MCF 10A (cell line): ENCODE results near the gene AP2B1. TPM values are rescaled to one million over a fixed set of nuclear protein-coding genes. Genes with fewer than 3 reads are reported as not detected.

Experiments used
- BruUV-seq: library from RNA; stranded (reverse); fragments of 400-500 nt; replicated peaks from 2 replicates; lab custom pipeline; 2021; lab: Mats Ljungman, UMichigan
- CTCF ChIA-PET: fragments of 300-600 bp; sonication (Branson Sonifier 250); formaldehyde crosslinking; extraction: SDS; loops from one replicate; lab custom pipeline; 2021; ENCODE audit warnings: antibody characterized with exemption, inconsistent platforms; lab: Yijun Ruan, JAX
- POLR2A ChIA-PET: fragments of 300-600, 350-650 bp; sonication (Branson Sonifier 250); formaldehyde crosslinking; extraction: SDS; loops from one replicate; lab custom pipeline; 2020; ENCODE audit warnings: antibody characterized with exemption, inconsistent platforms; lab: Yijun Ruan, JAX
- DNase-seq: peaks from one replicate; pipeline ENCODE4 v3.0.0-alpha.2; 2018; ENCODE audit not compliant: unreplicated experiment
- H3K27ac Mint-ChIP-seq: one replicate; pipeline ENCODE4 v1.8.0; 2022; ENCODE audit warnings: mild to moderate bottlenecking, low read depth, mixed read lengths; ENCODE audit not compliant: unreplicated experiment
- H3K27me3 Mint-ChIP-seq: one replicate; pipeline ENCODE4 v1.8.0; 2022; ENCODE audit warnings: mixed read lengths; ENCODE audit not compliant: insufficient read depth, unreplicated experiment
- H3K36me3 Mint-ChIP-seq: one replicate; pipeline ENCODE4 v1.8.0; 2022; ENCODE audit warnings: mild to moderate bottlenecking, moderate library complexity, mixed read lengths; ENCODE audit not compliant: insufficient read depth, unreplicated experiment
- H3K4me1 Mint-ChIP-seq: one replicate; pipeline ENCODE4 v1.8.0; 2022; ENCODE audit warnings: mixed read lengths; ENCODE audit not compliant: insufficient read depth, unreplicated experiment
- H3K4me3 Mint-ChIP-seq: one replicate; pipeline ENCODE4 v1.8.0; 2022; ENCODE audit warnings: mild to moderate bottlenecking, moderate library complexity, mixed read lengths; ENCODE audit not compliant: unreplicated experiment
- H3K9me3 Mint-ChIP-seq: one replicate; pipeline ENCODE4 v1.8.0; 2022; ENCODE audit warnings: mixed read lengths; ENCODE audit not compliant: unreplicated experiment
- intact Hi-C: fragments of 100-400 bp; cut with micrococcal nuclease; formaldehyde crosslinking; loops from 2 replicates; pipeline ENCODE4 v1.14.1; 2022
- total RNA-seq: library from RNA; stranded (reverse); gene quantifications from 2 replicates; pipeline ENCODE4 v1.2.3, GENCODE V29; 2022
- TF ChIP-seq, protein P1 (sequence below): fragments of 200-600 bp; IDR thresholded peaks from one replicate; pipeline ENCODE4 v1.8.0; 2022; ENCODE audit warnings: antibody characterized with exemption, mild to moderate bottlenecking; ENCODE audit not compliant: unreplicated experiment

Gene AP2B1
- total RNA-seq, 1 experiment from 2014 or later: 227 TPM

DNA sequence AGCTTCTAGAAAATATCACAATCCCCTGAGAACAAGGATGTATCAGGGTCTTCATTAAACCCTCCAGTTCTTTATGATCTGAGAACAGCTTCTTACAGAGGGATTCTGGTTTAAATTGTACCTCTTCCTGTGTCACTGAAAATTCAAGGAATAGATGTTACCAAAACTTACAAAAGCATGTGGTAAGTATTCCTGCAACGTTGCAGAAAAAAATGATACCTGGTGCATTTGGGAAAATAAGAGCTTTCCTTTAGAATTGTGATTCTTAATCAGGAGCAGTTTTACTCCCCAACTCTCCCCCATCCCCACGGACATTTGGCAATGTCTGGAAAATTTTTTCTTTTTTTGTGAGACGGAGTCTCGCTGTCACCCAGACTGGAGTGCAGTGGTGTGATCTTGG, 33.8 kb upstream of the AP2B1 start:
- peaks cover 78% of the 10 kb centered on the region for H3K27me3 Mint-ChIP-seq

GRCh38 chr17:35554668-35555067, 32.5 kb upstream of the AP2B1 start:
- Mint-ChIP-seq H3K27me3 (peaks cover 78% of the 10 kb centered on the region), H3K27ac (no peak overlapping the region), H3K4me3 (no peak overlapping the region), H3K9me3 (no peaks in the 10 kb centered on the region), H3K4me1 (no peaks in the 10 kb centered on the region), H3K36me3 (no peaks in the 10 kb centered on the region)
- no TSS peak for BruUV-seq
- TF ChIP-seq, protein P1, sequence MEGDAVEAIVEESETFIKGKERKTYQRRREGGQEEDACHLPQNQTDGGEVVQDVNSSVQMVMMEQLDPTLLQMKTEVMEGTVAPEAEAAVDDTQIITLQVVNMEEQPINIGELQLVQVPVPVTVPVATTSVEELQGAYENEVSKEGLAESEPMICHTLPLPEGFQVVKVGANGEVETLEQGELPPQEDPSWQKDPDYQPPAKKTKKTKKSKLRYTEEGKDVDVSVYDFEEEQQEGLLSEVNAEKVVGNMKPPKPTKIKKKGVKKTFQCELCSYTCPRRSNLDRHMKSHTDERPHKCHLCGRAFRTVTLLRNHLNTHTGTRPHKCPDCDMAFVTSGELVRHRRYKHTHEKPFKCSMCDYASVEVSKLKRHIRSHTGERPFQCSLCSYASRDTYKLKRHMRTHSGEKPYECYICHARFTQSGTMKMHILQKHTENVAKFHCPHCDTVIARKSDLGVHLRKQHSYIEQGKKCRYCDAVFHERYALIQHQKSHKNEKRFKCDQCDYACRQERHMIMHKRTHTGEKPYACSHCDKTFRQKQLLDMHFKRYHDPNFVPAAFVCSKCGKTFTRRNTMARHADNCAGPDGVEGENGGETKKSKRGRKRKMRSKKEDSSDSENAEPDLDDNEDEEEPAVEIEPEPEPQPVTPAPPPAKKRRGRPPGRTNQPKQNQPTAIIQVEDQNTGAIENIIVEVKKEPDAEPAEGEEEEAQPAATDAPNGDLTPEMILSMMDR: no peak
- no peak for DNase-seq
- ChIA-PET POLR2A (interaction anchor here (1.0 kb wide), 1 partner anchor 194 kb away, joined by 3 read pairs; no protein-coding TSS in a partner anchor), CTCF (interaction anchor here (1.1 to 2.3 kb wide), 2 partner anchors 16 to 242 kb away, joined by 3 to 9 read pairs; no protein-coding TSS in a partner anchor)
- intact Hi-C loops: no loop called here

More for the DNA sequence above, 33.8 kb upstream of the AP2B1 start:
- TF ChIP-seq, protein P1: no peak
- ChIA-PET POLR2A (interaction anchor here (0.7 to 1.4 kb wide), 2 partner anchors 15 to 146 kb away, joined by 3 to 4 read pairs; no protein-coding TSS in a partner anchor), CTCF (interaction anchor here (0.7 to 2.3 kb wide), 4 partner anchors 8 to 195 kb away, joined by 3 to 8 read pairs (median 4); no protein-coding TSS in a partner anchor)
- no peak overlapping the region for H3K4me3 Mint-ChIP-seq
- DNase-seq: no peak
- no peaks in the 10 kb centered on the region for H3K9me3 Mint-ChIP-seq
- BruUV-seq: no TSS peak
- H3K4me1 Mint-ChIP-seq: no peaks in the 10 kb centered on the region
- intact Hi-C loops: no loop called here
- no peaks in the 10 kb centered on the region for H3K36me3 Mint-ChIP-seq
- no peak overlapping the region for H3K27ac Mint-ChIP-seq

- BruUV-seq: no TSS peak
- no peaks in the 10 kb centered on the region for H3K4me1 Mint-ChIP-seq
- intact Hi-C loops: no loop called here
Measured at GRCh38 chr17:35555691-35556090, 31.4 kb upstream of the AP2B1 start.

DNA sequence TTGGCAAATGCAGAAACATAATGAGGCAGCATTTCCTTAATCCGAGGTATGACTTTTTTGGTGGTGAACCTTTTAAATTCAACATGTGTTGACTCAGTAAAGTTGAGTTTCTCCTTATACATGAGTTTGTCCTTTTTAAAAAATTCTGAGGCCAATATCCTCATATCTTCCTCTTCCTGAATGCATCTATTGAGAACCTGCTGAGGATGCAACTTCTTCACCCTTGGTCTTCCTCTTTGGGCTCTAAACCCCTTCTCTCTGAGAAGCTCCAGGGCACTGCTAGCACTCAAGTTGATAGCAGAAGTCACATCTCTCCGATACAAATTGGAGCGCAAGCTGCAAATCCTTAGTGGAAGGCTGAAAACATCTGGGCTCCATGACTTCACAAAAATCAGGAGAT, 29.8 kb upstream of the AP2B1 start:
- Mint-ChIP-seq H3K36me3 (no peaks in the 10 kb centered on the region), H3K27ac (no peak overlapping the region), H3K4me3 (no peak overlapping the region), H3K27me3 (peaks cover 67% of the 10 kb centered on the region), H3K4me1 (no peaks in the 10 kb centered on the region), H3K9me3 (no peaks in the 10 kb centered on the region)
- ChIA-PET POLR2A (interaction anchor here (1.0 kb wide), 1 partner anchor 18 kb away, joined by 3 read pairs; no protein-coding TSS in a partner anchor), CTCF (interaction anchor here (1.0 kb wide), 1 partner anchor 245 kb away, joined by 3 read pairs; no protein-coding TSS in a partner anchor)
- no peak for DNase-seq
- TF ChIP-seq, protein P1: no peak
- intact Hi-C loops: no loop called here
- BruUV-seq: no TSS peak

More at GRCh38 chr17:35555691-35556090, 31.4 kb upstream of the AP2B1 start:
- TF ChIP-seq, protein P1: no peak
- ChIA-PET CTCF (interaction anchor here (0.6 to 2.3 kb wide), 4 partner anchors 17 to 243 kb away, joined by 3 to 9 read pairs (median 3); no protein-coding TSS in a partner anchor), POLR2A (interaction anchor here (0.8 kb wide), 1 partner anchor 12 kb away, joined by 4 read pairs; no protein-coding TSS in a partner anchor)
- Mint-ChIP-seq H3K4me3 (no peak overlapping the region), H3K27ac (no peak overlapping the region), H3K36me3 (no peaks in the 10 kb centered on the region), H3K27me3 (peaks cover 79% of the 10 kb centered on the region), H3K9me3 (no peaks in the 10 kb centered on the region)
- DNase-seq: peak; percentile 22
